ENCODE measurements around the gene LSS. TPM values are rescaled to one million over a fixed set of nuclear protein-coding genes. Genes with fewer than 3 reads are reported as not detected.

Gene LSS
- polyA plus RNA-seq, 1 donor (not counting 4 experiments of a cell fraction or from before 2014, with no cell fraction given), result 105 TPM

GRCh38 chr21:46199436-46200373 is 28.9 kb downstream of the LSS start:
- DNase-seq (ENCODE audit: low read depth, low spot score), result no peak

GRCh38 chr21:46196733-46197132 is 31.8 kb downstream of the LSS start:
- no peaks in the 10 kb centered on the region for H3K9me3 ChIP-seq (ENCODE audit: control insufficient read depth, low read depth, low read length)
- peaks cover 16% of the 10 kb centered on the region for H3K79me2 ChIP-seq (ENCODE audit: control insufficient read depth, insufficient read depth, low read length)
- no peak overlapping the region for H3K9ac ChIP-seq (ENCODE audit: control insufficient read depth, extremely low read depth, insufficient read depth, low read length)
- DNase-seq (ENCODE audit: low read depth, low spot score), result no peak
- no peaks in the 10 kb centered on the region for H3K9me1 ChIP-seq (ENCODE audit: control insufficient read depth, extremely low read depth, insufficient read depth, low read length)
- H3K27me3 ChIP-seq (ENCODE audit: control insufficient read depth, extremely low read depth, insufficient read depth, low read length), result no peaks in the 10 kb centered on the region
- dilution Hi-C loops (cut with MboI; ENCODE audit: extremely low pct_ligation_motif_present, low sequenced_read_pairs), result no loop called here
- FAIRE-seq, result no peak
- H3K27ac ChIP-seq (ENCODE audit: control insufficient read depth, insufficient read depth, low read length), result no peak overlapping the region
- TF ChIP-seq EZH2 (IDR thresholded peaks at IDR 0.05; ENCODE audit: low read length) (no peak), CTCF (optimal IDR thresholded peaks at IDR 0.05 in 1 of 3, IDR thresholded peaks at IDR 0.05 in 1 of 3, conservative IDR thresholded peaks at IDR 0.05 in 1 of 3; ENCODE audit: extremely low read depth in 1 of 3, insufficient read depth in 2 of 3, low read length in 3 of 3) (no peak)
- H3K36me3 ChIP-seq (ENCODE audit: control insufficient read depth in 2 of 2, extremely low read depth in 1 of 2, insufficient read depth in 2 of 2, low read length in 2 of 2), result peaks cover 51 to 57% of the 10 kb centered on the region in 2 experiments
- no peak overlapping the region for H3K4me3 ChIP-seq (ENCODE audit: control insufficient read depth in 2 of 3, extremely low read depth in 1 of 3, insufficient read depth in 2 of 3, low read depth in 1 of 3, low read length in 3 of 3)
- peaks cover 2% of the 10 kb centered on the region for H4K20me1 ChIP-seq (ENCODE audit: control insufficient read depth, extremely low read depth, insufficient read depth, low read length)
- no peaks in the 10 kb centered on the region for H3K4me1 ChIP-seq (ENCODE audit: control insufficient read depth, extremely low read depth, insufficient read depth, low read length)
- no peak overlapping the region for H3K4me2 ChIP-seq (ENCODE audit: control insufficient read depth, extremely low read depth, insufficient read depth, low read depth, low read length)
- no peak overlapping the region for H2AFZ ChIP-seq (ENCODE audit: control insufficient read depth, low read length)

More at GRCh38 chr21:46199436-46200373, 28.9 kb downstream of the LSS start:
- TF ChIP-seq EZH2 (IDR thresholded peaks at IDR 0.05; ENCODE audit: low read length) (no peak), CTCF (optimal IDR thresholded peaks at IDR 0.05 in 1 of 3, IDR thresholded peaks at IDR 0.05 in 1 of 3, conservative IDR thresholded peaks at IDR 0.05 in 1 of 3; ENCODE audit: extremely low read depth in 1 of 3, insufficient read depth in 2 of 3, low read length in 3 of 3) (no peak)
- H3K4me2 ChIP-seq (ENCODE audit: control insufficient read depth, extremely low read depth, insufficient read depth, low read depth, low read length), result no peak overlapping the region
- H3K4me1 ChIP-seq (ENCODE audit: control insufficient read depth, extremely low read depth, insufficient read depth, low read length), result no peaks in the 10 kb centered on the region
- no peaks in the 10 kb centered on the region for H3K27me3 ChIP-seq (ENCODE audit: control insufficient read depth, extremely low read depth, insufficient read depth, low read length)
- H3K9ac ChIP-seq (ENCODE audit: control insufficient read depth, extremely low read depth, insufficient read depth, low read length), result no peak overlapping the region
- no peak overlapping the region for H3K4me3 ChIP-seq (ENCODE audit: control insufficient read depth in 2 of 3, extremely low read depth in 1 of 3, insufficient read depth in 2 of 3, low read depth in 1 of 3, low read length in 3 of 3)
- no peak for FAIRE-seq
- peaks cover 18% of the 10 kb centered on the region for H3K79me2 ChIP-seq (ENCODE audit: control insufficient read depth, insufficient read depth, low read length)
- dilution Hi-C loops (cut with MboI; ENCODE audit: extremely low pct_ligation_motif_present, low sequenced_read_pairs), result no loop called here
- H3K36me3 ChIP-seq (ENCODE audit: control insufficient read depth in 2 of 2, extremely low read depth in 1 of 2, insufficient read depth in 2 of 2, low read length in 2 of 2), result peaks cover 43 to 50% of the 10 kb centered on the region in 2 experiments
- no peak overlapping the region for H2AFZ ChIP-seq (ENCODE audit: control insufficient read depth, low read length)
- H3K9me1 ChIP-seq (ENCODE audit: control insufficient read depth, extremely low read depth, insufficient read depth, low read length), result no peaks in the 10 kb centered on the region
- H3K27ac ChIP-seq (ENCODE audit: control insufficient read depth, insufficient read depth, low read length), result no peak overlapping the region
- no peaks in the 10 kb centered on the region for H3K9me3 ChIP-seq (ENCODE audit: control insufficient read depth, low read depth, low read length)
- no peaks in the 10 kb centered on the region for H4K20me1 ChIP-seq (ENCODE audit: control insufficient read depth, extremely low read depth, insufficient read depth, low read length)
